Heart left ventricle (tissue), 16 donors: ENCODE results near the gene SUGP2. TPM values are rescaled to one million over a fixed set of nuclear protein-coding genes. Genes with fewer than 3 reads are reported as not detected.

Experiments
- ATAC-seq, 4 donors: fragments of 200-7000 bp; cut with Tn5 transposase; one replicate each; pipeline ENCODE4 v1.9.1; 2020 to 2022; ENCODE audit warnings: moderate library complexity in 4 of 4, mild to moderate bottlenecking in 3 of 4, moderate number of reproducible peaks in 1 of 4
- DNase-seq, 5 donors: peaks; one replicate each; pipeline ENCODE4 v3.0.0-alpha.2; 2020
- H3K27ac ChIP-seq, 12 donors: fragments of 200-600 bp; sonication (generic) in 4 of 12; one replicate each; pipeline versions ENCODE4 v1.5.0 to v1.8.0; 2016 to 2022; ENCODE audit warnings: mild to moderate bottlenecking in 2 of 12
- H3K27me3 ChIP-seq, 9 donors: fragments of 200-600 bp; sonication (generic) in 2 of 9; one replicate each; pipeline versions ENCODE4 v1.5.1 to v1.8.0; 2016 to 2022; ENCODE audit warnings: mild to moderate bottlenecking in 3 of 9
- H3K36me3 ChIP-seq, 9 donors: fragments of 200-600 bp; sonication (generic) in 2 of 9; one replicate each; pipeline versions ENCODE4 v1.5.0 to v1.8.0; 2018 to 2022; ENCODE audit warnings: mild to moderate bottlenecking in 2 of 9
- H3K4me1 ChIP-seq, 12 donors: fragments of 200-600 bp; sonication (generic) in 4 of 12; one replicate each; pipeline versions ENCODE4 v1.5.0 to v1.8.0; 2016 to 2022; ENCODE audit warnings: mild to moderate bottlenecking in 3 of 12
- H3K4me3 ChIP-seq, 12 donors: fragments of 200-600 bp; sonication (generic) in 4 of 12; one replicate each; pipeline versions ENCODE4 v1.5.0 to v1.8.0; 2017 to 2022; ENCODE audit warnings: mild to moderate bottlenecking in 9 of 12, moderate library complexity in 4 of 12
- H3K9me3 ChIP-seq, 12 donors: fragments of 200-600 bp; sonication (generic) in 4 of 12; one replicate each; pipeline versions ENCODE4 v1.5.0 to v1.8.0; 2016 to 2022; ENCODE audit warnings: mild to moderate bottlenecking in 1 of 12
- POLR2A ChIP-seq, 2 donors: fragments of 450-650 bp; IDR thresholded peaks; one replicate each; pipeline ENCODE4 v1.6.1; 2017; ENCODE audit warnings: antibody characterized with exemption in 2 of 2, mild to moderate bottlenecking in 2 of 2, moderate library complexity in 2 of 2
- WGBS, 4 donors: extraction: QIAGEN DNeasy Blood & Tissue Kit in 2 of 4; methylation state at CpG; one replicate each; pipeline versions ENCODE4 v1.1.5 to v1.1.7; 2013 to 2018; 5-methylcytosine and 5-hydroxymethylcytosine counted together
- intact Hi-C, 10 donors: fragments of 100-400 bp; cut with DNase I; formaldehyde crosslinking; loops; one replicate each; pipeline versions ENCODE4 v1.11.1 to v1.14.2; 2022
- polyA plus RNA-seq, 2 donors: library from polyadenylated mRNA; stranded (reverse); fragments of 200-250 nt; gene quantifications; one replicate each; pipeline ENCODE4 v1.2.3, GENCODE V29; 2013
- total RNA-seq, 9 donors: library from RNA; depleted of rRNA in 2 of 9; stranded (reverse); fragments of >200 nt in 2 of 9; fragmentation: NEBNext Ultra II Directional in 3 of 9; extraction: Animal tissue kit (Norgen Biotek cat#: 25700) in 3 of 9; gene quantifications; one replicate each; pipeline versions ENCODE4 v1.1.0 to v1.2.4, GENCODE V29; 2016 to 2023
- TF ChIP-seq, protein P1 (sequence below), 12 donors: fragments of 200-600 bp; sonication (generic) in 4 of 12; IDR thresholded peaks; one replicate each; pipeline versions ENCODE4 v1.5.0 to v1.8.0; 2018 to 2022; ENCODE audit warnings: antibody characterized with exemption in 12 of 12, mild to moderate bottlenecking in 5 of 12
- donor health status: ischemic (EF 13 %, LVEDD 7.1; RV severe dilation, severe dysfunction).
- donor health status: healthy with polysubstance abuse.
- donor health status: DM: no; HTN: yes; CAD: no.
- donor health status: DM: no; HTN: no; CAD: no.
- donor health status: ischemic (EF 25% LVEDD 6.9; RV normal size, moderate dysfunction).
- donor health status: ischemic (EF 25% LVEDD 5.7; RV mildly dilated, moderate dysfunction).
- donor health status: healthy.
- donor health status: DM: yes; HTN: yes; CAD: no.
- donor health status: ischemic (EF 35%, LVEDD 5.7; RV mildly dilated, moderate dysfunction).
- donor health status: nonischemic (EF 11% LVEDD 7.7; RV severe dilation, severe dysfunction).
- donor health status: DM: yes; HTN: yes; CAD: no.
- donor health status: PGD.
- donor health status: ischemic (EF 29% LVEDD 5.4; RV normal size, mild dysfunction).
- donor health status: nonischemic (EF 23%, LVEDD 6.1; RV moderate dilation, normal function).

SUGP2 gene
- total and polyA plus RNA-seq, 11 donors = 36.1 to 76.5 (median 56.6) TPM

GRCh38 chr19:19063183-19064097 lies 30.1 kb upstream of the SUGP2 start, which contains the start of gene SLC25A42:
Gene SLC25A42 (plus strand): TSS chr19:19063994. CDS start chr19:19096125, 32,131 bp downstream.
- TF ChIP-seq, protein P1, sequence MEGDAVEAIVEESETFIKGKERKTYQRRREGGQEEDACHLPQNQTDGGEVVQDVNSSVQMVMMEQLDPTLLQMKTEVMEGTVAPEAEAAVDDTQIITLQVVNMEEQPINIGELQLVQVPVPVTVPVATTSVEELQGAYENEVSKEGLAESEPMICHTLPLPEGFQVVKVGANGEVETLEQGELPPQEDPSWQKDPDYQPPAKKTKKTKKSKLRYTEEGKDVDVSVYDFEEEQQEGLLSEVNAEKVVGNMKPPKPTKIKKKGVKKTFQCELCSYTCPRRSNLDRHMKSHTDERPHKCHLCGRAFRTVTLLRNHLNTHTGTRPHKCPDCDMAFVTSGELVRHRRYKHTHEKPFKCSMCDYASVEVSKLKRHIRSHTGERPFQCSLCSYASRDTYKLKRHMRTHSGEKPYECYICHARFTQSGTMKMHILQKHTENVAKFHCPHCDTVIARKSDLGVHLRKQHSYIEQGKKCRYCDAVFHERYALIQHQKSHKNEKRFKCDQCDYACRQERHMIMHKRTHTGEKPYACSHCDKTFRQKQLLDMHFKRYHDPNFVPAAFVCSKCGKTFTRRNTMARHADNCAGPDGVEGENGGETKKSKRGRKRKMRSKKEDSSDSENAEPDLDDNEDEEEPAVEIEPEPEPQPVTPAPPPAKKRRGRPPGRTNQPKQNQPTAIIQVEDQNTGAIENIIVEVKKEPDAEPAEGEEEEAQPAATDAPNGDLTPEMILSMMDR (IDR thresholded peaks at IDR 0.05) = no peak
- TF ChIP-seq POLR2A (IDR thresholded peaks at IDR 0.05) = peak in 1 of 2 donors; percentile 61
- peak; percentile 93 to 97 (median 96) for ATAC-seq
- Histone ChIP-seq H3K9me3 (no peaks in the 10 kb centered on the region), H3K4me1 (peaks cover 0 to 50% (median 37%) of the 10 kb centered on the region in 12 donors), H3K36me3 (peaks cover 0 to 8% (median 0%) of the 10 kb centered on the region in 9 donors), H3K27me3 (no peaks in the 10 kb centered on the region), H3K4me3 (peak within 1 kb of the TSS; percentile 51 to 95 (median 81)), H3K27ac (peak within 1 kb of the TSS; percentile 53 to 94 (median 84))
- intact Hi-C loops = loop anchor here in 7 of 10 donors (2.0 to 5.0 kb wide), 4 partner anchors 31 to 75 kb away; partner anchors contain the start of genes TMEM161A (in 5 of the 7), ARMC6 (in 2 of the 7) and SUGP2 (in 2 of the 7)
- 1 to 2% (median 2%) methylated on average over 60 to 77 of the region's 77 CpGs for WGBS, 4 donors
- peak; percentile 99 to 100 (median 100) for DNase-seq

DNA sequence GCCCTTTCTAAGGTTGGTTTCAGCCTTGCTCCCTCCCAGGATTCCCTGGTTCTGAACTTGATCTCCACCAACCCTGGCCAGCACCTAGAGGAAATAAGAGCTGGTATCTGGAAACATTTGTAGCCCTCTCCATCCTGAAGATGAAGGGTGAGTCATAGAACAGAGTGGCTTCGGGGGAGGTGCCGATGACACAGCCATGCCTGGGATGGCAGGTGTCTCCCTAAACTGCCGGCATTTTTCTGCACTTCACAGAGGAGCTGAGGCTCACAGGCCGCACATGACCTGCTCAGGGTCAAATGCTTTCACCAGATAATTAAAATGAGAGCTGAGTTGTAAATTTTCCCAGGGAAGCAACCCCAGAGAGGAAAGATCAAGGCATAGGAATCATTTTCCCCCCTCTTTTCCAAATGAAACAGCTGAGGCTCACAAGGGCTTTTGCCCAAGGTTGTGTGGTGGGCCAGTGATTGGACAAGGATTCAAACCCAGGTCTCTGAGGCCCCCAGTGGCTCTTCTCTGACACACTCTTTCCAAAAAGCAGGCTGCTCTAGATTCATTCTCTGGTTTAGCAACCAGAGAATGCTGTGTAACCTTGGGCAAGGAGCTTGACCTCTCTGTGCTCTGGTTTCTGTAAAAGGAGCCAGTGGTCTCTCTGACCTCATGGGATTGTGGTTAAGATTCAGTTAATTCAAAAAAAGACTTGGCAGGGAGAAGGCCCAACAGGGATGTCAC lies 29.3 kb upstream of the SUGP2 start:
- Histone ChIP-seq H3K9me3 (no peaks in the 10 kb centered on the region), H3K27ac (peak overlapping the region; percentile 61 to 94 (median 82)), H3K36me3 (peaks cover 0 to 10% (median 7%) of the 10 kb centered on the region in 9 donors), H3K4me3 (peak overlapping the region in 11 of 12 donors; percentile 30 to 95 (median 81)), H3K4me1 (peaks cover 0 to 42% (median 32%) of the 10 kb centered on the region in 12 donors), H3K27me3 (no peaks in the 10 kb centered on the region)
- WGBS, 4 donors = 71 to 80% (median 74%) methylated on average over 4 of the region's 4 CpGs
- DNase-seq (peak in 2 of 5 donors; percentile 10 to 44), ATAC-seq (peak in 1 of 4 donors; percentile 2)
- intact Hi-C loops = loop anchor here in 7 of 10 donors (2.0 to 5.0 kb wide), 4 partner anchors 30 to 76 kb away; partner anchors contain the start of genes TMEM161A (in 5 of the 7), ARMC6 (in 2 of the 7) and SUGP2 (in 2 of the 7)
- no peak for TF ChIP-seq POLR2A (IDR thresholded peaks at IDR 0.05)
- TF ChIP-seq, protein P1 (IDR thresholded peaks at IDR 0.05) = no peak

DNA sequence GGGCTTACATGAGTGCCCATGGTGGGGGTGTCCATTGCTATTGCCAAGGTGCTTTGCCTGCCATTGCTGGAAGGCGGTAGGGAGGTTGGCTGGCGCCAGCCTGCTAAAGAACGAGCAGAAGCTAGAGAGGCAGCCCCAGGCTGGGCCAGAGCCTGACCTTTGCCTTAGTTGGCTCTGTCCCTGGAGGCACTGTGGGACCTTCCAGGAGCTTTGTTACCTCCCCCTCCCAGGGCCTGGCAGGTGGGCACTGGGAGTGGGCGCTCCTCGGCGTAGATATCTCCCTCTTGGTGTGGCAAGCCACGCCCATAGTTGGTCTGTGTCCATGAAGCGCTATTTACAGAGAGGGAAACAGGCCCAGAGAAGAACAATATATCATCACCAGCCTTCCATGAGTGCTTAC lies 28.2 kb upstream of the SUGP2 start:
- Histone ChIP-seq H3K27ac (peak overlapping the region; percentile 58 to 94 (median 82)), H3K4me3 (no peak overlapping the region), H3K36me3 (peaks cover 0 to 20% (median 17%) of the 10 kb centered on the region in 9 donors), H3K9me3 (no peaks in the 10 kb centered on the region), H3K4me1 (peaks cover 0 to 39% (median 31%) of the 10 kb centered on the region in 12 donors), H3K27me3 (no peaks in the 10 kb centered on the region)
- 48 to 72% (median 54%) methylated on average over 1 to 8 of the region's 8 CpGs for WGBS, 4 donors
- intact Hi-C loops = loop anchor here in 3 of 10 donors (5.0 kb wide), 2 partner anchors 46 to 76 kb away; partner anchors contain the start of gene TMEM161A (in 2 of the 3)
- no peak for TF ChIP-seq POLR2A (IDR thresholded peaks at IDR 0.05)
- TF ChIP-seq, protein P1 (IDR thresholded peaks at IDR 0.05) = no peak
- DNase-seq = peak; percentile 58 to 76 (median 67)
- peak; percentile 2 to 25 (median 6) for ATAC-seq
